GM19328 (cell line): ENCODE data around the gene CALM1.

Experiments used
- ATAC-seq: cut with Tn5 transposase; IDR thresholded peaks from one replicate; pipeline ENCODE4 v1.9.1; 2021; ENCODE audit warnings: mild to moderate bottlenecking, moderate library complexity; ENCODE audit not compliant: unreplicated experiment

Gene CALM1

DNA sequence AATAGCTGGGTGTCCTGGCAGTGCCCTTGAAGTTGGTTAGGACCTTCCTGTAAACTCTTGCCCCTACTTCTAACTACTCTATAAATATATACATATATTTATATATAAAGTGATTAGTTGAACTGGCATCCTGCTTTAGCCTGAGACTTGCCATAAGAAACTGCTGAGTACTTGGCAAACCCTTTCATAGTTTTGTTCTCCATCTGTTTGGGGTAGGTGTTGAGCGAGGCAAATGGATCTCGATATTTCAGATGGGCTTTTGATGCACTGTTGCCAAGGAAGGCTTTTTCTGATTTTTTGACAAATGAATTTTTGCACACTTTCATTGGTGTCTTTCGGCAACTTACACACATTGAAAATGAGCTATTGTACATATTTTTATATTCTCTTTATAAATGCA, 10.4 kb downstream of the CALM1 start:
- ATAC-seq, result no peak

DNA sequence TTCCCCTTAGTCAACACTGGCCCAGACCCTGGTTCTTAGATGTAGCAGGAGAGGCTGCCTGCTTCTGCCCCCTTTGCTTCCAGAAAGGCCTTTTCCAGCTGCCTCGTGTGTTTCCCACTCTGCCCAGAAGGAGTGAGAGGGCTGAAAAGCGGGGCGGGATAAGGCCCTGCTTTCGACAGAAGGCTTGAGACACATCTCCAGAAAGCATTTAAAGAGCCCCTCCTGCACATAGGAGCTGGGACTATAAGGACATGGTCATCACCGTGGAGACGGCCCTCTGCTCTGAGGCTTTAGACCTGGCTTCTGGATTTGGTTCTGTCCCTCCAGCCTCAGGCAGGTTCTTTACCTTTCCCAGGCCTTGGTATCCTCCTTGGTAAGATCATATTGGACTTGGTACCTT, 11.9 kb downstream of the CALM1 start:
- ATAC-seq, result no peak

DNA sequence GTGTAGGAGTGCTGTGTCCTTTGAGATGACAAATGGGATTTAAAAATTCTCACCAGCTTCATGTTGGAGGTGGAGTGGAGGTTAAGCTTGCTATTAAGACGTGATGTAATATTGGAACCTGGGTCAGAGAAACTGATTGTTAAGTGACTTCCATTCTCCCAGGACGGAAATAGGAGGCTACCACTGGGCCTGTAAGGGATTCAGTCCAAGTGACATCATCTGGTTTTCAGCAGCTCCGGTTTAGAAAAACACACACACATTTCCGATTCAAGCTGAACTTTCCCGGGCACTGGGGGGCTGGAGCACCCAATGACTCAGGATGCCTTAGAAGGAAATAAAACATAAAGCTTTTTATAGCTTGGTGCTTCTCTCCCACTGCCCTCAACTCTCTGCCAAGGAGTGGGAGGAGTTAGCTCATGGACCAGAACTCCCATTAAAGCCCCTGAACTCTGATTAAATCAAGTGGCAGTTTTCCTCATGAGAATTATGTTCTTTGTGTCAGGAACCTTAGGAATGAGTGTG, 12.4 kb downstream of the CALM1 start:
- ATAC-seq, result no peak

DNA sequence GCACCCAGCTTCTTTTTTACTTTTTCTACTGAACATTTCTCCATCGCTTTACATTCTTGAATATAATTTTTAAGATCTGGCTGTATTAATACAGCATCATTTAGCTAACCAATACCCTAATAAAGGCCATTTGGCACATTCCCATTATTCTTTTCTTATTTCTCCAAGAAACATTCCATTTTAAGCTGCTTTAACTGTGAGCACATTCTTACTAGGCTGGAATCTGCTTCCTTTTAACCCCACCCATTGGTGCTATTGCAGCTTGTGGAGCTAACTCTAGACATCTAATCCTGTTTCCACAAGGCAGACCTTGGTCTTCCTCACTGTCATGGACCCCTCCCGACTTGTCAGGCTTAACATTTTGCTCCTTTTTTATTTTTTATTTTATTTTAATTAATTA, 15.2 kb downstream of the CALM1 start:
- no peak for ATAC-seq

DNA sequence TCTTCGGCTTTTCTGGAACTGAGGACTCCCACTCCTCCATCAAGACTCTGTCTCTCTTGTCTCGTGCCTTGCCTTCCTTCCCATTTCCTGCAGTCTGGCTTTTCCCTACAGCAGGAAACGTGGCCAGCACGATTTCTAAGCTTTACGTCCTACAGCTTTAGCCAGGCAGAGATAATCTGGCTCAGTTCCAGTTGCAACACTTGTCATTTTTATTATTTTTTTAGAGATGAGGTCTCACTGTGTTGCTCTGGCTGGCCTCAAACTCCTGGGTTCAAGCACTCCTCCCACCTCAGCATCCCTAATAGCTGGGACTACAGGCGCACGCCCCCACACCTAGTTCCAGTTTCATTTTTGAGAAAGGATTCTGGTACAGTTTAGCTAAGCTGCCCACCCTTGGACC, 19.9 kb downstream of the CALM1 start:
- no peak for ATAC-seq

DNA sequence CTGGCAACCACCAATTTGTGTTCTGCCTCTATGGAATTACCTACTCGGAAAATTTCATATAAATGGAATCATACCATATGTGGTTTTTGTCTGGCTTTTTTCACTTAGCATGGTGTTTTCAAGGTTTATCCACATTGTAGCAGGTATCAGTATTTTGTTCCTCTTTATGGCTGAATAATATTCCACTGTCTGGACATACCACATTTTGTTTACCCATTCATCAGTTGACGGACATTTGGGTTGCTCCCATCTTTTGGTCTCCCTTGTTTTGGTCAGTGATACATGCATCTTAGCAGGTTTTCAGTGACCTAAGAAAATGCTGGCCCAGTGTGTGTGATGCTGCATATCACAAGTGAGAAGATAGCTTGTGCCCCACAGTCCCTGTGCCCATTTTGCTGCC, 21.2 kb downstream of the CALM1 start:
- ATAC-seq, result no peak

DNA sequence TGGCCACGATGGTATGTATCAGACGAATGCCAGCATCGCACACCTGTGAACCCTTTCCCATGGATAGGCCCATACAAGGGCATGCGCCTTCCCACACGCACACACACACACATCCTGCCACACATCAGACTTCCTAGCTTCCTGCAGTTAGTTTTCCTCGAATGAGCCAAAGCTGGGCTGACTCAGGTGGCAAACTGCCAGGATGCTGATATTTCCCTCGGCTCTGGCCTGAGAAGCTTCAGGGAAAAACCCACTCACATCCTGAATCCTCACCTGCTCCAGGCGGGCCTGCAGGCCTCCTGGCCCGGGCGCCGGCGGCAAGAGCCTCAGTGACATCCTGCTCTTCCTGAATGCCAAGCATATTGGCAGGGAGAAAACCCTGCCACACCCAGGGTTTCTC, 22.4 kb downstream of the CALM1 start:
- no peak for ATAC-seq

DNA sequence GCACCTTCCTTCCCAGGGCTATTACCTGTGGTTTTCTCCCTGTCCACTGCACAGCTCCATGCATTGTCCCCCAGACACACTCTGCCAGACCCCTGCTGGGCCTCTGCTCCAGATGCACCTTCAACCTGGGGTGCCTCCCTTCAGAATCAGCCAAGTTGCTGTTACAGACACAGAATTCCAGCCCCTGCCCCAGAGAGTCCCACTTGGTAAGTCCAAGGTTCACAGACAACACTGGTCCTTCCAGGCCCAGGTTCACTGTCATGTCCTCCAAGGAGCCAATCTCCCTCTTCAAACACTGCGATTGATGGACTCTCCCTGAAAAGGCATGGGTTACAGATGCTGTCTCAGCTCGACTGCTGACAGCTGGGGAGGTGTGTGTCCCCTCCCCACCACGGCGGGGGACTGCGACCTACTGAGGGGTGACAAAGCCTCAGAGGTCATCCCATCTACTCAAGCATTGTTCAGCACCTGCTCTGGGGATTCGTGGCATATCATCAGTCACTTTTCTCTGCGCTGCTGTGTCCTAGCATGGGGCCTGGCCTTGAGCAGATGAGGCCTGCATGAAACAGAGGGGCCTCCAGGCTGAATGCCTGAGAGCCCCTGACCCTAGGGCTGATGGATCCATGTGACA, 24.3 kb downstream of the CALM1 start:
- no peak for ATAC-seq

DNA sequence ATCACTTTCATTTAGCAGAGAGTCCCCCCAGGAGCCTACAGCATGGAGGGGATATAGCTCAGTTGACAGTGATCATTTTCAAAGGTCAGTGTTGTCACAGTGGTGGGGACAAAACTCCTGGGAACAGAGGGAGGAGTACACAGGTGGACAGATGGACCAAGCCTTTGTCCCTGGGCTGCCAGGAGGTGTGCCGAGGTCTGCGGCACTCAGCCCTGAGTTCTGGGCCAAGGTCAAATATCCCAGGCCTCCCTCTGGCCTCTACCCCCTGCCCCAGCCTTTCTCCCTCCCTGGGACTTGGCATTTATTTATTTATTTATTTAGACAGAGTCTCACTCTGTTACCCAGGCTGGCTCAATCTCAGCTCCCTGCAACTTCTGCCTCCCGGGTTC, 24.8 kb downstream of the CALM1 start:
- ATAC-seq, result no peak

DNA sequence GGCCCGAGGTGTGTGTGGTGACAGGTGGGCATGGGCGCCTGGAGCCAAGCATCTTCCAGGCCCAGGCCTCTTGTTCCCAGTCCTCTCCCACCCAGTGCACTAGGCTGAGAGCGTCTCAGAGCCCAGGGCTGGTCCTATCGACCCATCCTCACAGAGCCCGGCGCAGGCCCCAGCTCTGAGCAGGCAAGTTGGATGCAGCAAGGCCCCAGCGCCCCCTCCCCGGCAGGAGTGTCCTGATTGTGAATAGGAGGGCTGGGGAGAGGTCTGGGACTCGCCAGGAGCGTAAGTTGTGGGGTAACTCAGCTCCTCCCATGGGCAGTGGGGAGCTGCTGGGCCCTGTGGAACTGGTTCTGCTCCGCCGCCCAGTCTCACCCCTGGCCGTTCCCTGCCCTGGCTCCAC, 26.3 kb downstream of the CALM1 start:
- ATAC-seq, result no peak

DNA sequence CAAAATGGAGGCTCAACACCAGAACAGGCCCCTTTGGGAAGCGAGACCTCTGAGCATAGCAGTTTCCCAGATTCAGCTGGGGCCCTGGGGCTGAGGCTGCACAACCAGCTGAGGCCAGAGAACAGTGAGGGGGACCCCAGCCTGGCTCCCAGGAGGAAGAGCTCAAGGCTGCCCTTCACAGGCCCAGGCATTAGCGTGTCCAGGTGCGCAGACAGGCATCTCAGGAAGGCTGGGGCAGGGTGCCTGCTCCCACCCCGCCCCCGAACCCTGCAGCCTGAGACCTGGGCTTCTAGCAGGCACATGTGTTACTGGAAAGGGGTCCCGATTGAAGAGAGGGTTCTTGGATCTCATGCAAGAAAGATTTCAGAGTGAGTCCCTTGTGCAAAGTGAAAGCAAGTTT, 27.2 kb downstream of the CALM1 start:
- ATAC-seq, result no peak

DNA sequence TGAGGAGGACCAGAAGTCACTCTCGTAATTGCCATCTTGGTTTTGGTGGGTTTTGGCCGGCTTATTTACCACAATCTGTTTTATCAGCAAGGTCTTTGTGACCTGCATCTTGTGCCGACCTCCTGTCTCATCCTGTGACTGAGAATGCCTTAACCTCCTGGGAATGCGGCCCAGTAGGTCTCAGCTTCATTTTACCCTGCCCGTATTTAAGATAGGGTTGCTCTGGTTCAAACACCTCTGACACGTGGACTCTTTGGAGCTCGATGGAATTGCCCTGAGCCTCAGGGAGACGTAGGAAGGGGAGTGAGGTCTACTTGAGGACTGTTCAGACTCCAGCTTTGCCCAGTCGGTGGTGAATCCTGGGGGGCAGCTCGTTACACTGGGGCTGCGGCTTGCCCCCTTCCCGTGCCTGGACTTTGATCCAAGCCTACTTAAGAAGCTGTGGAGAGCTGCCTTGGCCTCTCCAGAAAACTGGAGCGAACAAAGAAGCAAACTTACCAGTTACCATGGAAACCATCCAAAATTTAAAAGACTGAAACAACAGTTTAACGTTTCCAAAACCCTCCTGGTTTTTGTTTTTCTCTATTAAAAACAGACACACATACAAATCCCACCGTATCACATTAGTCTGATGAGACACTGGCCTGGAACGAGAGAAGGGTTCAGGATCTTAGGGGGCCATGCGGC, 28.0 kb downstream of the CALM1 start:
- ATAC-seq, result no peak

DNA sequence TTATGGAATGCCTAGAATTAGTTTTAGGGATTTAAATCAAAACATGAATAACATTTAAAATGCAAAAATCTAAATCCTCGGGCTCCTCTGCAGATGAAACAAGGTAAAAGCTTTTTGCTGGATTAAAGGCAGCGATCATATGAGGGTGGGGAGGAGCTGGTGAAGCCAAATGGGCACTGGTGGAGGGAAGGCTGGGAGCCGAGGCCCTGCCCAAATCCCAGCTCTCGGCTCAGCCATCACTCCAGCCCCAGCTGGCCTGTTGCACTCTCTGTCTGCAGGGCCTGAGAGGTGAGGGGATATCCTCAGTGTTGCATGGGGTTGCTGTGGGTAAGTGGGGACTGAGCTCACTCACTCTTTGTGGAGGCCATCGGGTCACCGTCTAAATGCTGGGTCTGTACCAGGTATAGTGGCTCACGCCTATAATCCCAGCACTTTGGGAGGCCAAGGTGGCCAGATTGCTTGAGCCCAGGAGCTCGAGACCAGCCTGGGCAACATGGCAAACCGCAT, 28.6 kb downstream of the CALM1 start:
- no peak for ATAC-seq

DNA sequence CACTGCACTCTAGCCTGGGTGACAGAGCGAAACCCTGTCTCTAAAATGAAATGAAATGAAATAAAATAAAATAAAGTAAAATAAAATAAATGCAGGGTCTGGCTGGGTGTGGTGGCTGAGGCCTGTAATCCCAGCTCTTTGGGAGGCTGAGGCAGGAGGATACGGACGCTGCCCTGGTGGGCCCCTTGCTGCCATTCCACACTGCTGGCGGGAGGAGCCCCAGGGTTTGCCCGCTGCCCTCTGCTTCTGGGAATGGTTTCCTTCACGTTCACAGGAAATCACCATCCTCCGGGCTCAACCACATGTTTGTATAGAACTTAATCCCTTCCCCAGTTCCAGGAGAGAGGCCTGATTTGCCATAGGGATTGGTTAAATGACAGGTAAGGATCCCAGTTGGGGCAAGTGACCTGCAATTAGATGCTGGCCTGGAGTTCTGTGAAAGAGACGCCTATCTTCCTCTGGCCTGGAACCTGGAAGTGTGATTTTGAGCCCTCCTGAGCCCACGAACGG, 29.3 kb downstream of the CALM1 start:
- ATAC-seq, result no peak

DNA sequence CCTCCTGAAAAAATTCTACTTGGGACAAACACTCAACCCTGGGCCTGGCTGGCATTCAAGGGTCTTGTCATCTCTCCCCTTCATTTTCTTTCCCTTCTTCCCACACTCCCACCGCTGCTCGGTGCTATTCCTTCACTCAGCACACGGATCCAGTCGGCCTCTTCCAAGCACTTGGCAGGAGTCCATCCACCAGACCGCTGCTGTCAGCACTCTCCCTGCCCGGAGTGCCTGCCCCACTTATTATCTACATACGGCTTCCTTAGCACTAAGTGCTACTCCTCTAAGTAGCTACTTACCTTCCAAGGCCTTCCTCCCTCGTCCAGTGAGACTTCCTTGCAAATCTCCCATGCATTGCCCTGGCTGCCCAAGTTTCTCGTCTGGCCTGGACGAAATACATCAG, 29.8 kb downstream of the CALM1 start:
- no peak for ATAC-seq

DNA sequence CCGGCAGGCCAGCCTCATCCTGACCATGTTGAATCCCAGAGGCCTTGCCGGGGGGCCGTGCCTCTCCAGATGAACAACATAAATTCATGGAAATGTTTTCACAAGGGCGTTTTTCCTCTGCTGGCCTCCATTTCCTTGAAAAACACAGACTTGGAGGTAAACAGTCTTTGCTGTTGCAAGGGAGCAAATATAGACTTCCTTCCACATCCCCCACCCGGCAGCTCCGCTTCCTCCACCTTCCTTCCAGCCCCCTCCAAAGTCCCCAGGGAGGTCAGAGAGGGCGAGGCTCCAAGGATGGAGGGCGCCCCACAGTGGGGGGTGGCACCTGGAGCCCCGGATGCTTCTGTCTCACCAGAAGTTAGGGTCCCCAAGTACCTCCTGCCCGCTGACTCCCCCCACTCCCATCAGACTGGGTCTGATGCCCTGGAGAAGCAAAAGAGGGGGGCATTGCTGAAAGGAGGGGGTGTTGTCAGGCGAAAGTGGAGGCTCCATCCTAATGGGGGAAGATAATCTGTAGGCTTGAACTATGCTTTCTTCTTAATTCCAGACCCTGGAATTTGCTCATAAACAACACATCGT, 31.1 kb downstream of the CALM1 start:
- ATAC-seq, result no peak

DNA sequence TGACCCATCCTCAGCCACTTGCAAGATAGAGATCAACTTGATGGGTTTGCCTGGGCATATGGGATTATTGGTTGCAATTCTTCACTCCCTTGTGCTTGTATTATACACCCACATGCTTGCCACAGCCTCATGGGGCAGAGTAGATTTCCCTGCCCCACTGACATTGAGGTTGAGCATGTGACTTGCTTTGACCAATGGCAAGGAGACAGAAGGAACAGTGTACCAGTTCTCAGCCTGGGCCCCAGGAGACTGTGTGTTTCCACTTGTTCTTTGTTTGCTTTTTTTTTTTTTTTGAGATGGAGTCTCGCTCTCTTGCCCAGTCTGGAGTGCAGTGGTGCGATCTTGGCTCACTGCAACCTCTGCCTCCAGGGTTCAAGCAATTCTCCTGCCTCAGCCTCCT, 31.8 kb downstream of the CALM1 start:
- ATAC-seq, result no peak

DNA sequence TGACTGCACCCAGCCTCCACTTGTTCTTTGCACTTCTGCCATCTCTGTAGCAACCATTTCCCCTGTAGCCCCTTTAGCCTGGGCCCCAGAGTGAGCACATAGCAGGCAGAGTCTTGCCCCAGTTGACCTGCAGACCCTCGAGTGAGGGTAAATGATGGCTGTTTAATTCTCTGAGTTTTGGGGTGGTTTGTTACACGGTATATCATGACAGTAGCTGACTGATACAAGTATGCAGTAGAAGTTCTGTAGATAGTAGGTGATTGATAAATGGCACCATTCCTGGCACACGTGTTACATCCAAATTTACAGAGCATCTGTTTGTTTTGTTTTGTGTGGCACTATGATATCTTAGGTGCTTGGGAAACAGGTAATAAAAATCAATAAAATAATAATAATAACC, 32.4 kb downstream of the CALM1 start:
- ATAC-seq, result no peak

DNA sequence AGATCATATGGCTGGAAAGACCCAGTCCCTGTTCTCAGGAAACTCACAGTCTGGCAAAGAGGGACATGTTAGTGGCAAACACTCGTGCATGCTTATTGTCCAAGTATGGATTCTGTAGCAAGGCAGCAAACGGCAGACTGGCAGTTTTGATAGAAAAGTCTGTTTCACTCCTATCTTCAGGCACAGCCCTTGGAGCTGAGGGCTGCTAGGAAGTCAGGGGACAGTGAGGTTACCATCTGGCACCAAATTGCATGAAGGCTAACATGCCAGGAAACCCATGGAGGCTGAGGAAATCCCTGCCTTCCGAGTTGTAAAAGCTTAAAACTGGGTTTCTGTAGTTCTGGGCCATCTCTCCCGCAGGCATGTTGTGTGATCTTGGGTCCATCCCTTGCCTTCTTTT, 32.9 kb downstream of the CALM1 start:
- no peak for ATAC-seq

DNA sequence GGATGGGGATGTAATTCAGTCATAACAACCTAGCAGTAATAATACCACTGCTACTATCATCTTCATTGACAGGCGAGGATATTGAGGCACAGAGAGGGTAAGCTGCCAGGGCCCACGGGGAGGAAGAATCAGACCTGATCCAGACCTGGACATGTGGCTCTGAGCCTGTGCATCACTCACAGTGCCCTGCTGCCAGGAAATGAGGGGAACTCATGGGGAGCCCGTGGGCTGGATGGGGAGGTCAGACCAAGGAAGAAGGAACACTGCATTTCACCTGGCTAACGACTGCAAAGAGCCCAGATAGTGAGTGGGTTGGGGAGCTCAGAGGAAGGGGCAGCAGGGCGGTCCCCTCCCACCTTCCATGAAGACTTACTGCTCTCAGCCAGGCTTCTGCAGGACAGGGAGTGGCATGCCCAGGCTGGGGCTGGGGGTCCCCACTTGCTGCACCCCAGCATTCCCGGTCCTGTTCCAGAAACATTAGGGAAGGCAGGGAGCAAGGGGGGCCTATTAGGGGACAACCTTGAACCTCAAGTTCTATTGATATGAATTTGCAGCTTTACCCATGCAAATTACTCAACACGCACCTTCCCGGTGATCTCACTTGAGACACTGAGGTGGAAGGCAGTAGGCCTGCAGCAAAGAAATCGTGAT, 37.7 kb downstream of the CALM1 start:
- no peak for ATAC-seq

DNA sequence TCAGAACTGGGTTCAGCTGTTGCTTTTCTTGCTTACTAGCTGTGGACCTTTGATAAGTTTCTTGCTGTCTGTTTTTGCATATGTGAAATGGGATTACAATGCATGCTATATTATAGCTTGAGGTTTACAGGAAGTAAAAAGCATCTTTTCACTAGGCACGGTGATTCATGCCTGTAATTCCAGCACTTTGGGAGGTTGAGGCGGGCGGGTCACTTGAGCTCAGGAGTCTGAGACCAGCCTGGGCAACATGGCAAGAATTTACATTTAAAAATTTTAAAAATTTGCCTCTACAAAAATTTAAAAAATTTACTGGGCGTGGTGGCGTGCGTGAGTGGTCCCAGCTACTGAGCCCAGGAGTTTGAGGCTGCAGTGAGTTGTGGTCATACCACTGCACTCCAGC, 42.0 kb downstream of the CALM1 start:
- ATAC-seq, result no peak

DNA sequence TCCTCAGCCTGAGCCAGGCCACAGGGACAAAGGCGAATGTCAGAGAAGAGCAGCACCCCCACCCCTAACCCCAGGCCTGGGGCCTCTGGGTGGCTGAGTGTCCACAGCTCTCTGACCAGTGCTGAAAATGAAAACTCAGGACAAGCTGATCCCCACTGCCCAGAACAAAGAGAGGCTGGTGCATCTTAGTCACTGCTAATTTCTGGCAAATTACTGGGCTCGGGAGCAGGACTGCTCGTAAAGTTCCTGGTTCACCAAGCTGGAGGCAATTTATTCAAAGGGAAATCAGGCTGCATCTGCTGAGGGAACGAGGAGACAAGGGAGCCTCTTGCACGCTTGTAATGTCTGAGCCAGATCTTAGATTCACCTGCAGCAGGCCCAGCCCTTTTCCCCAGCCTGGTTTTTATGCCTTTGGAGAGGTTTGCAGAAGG, 43.2 kb downstream of the CALM1 start:
- ATAC-seq, result no peak
